ENCODE results near the gene MICU1.
"Not testable (repeated sequence)": the region's sequence is repeated elsewhere in the genome, so short reads cannot be mapped to it uniquely, and the experiment has no call there.

MICU1 gene

GRCh38 chr10:72499701-72500100 lies 126.2 kb downstream of the MICU1 start:
- DNase-seq: no peak

- no peak for DNase-seq
Measured at GRCh38 chr10:72490951-72491350, 134.9 kb downstream of the MICU1 start.

- no peak for DNase-seq
Measured at GRCh38 chr10:72487521-72487920, 138.4 kb downstream of the MICU1 start.

GRCh38 chr10:72487116-72487515 lies 138.8 kb downstream of the MICU1 start:
- no peak for DNase-seq

GRCh38 chr10:72485701-72486100 lies 140.2 kb downstream of the MICU1 start:
- no peak for DNase-seq

- no peak for DNase-seq
Measured at GRCh38 chr10:72484521-72484920, 141.4 kb downstream of the MICU1 start.

- DNase-seq: no peak
Measured at GRCh38 chr10:72483471-72483870, 142.4 kb downstream of the MICU1 start.

GRCh38 chr10:72480861-72481260 lies 145.0 kb downstream of the MICU1 start:
- no peak for DNase-seq

GRCh38 chr10:72477463-72477862 lies 148.4 kb downstream of the MICU1 start:
- no peak for DNase-seq

- DNase-seq: no peak
Measured at GRCh38 chr10:72472306-72472705, 153.6 kb downstream of the MICU1 start.

GRCh38 chr10:72470666-72471065 lies 155.2 kb downstream of the MICU1 start:
- DNase-seq: no peak

- DNase-seq: not testable (repeated sequence)
Measured at GRCh38 chr10:72467064-72467463, 158.8 kb downstream of the MICU1 start.

GRCh38 chr10:72466018-72466417 lies 159.9 kb downstream of the MICU1 start:
- DNase-seq: no peak

GRCh38 chr10:72464438-72464837 lies 161.4 kb downstream of the MICU1 start:
- no peak for DNase-seq

- DNase-seq: no peak
Measured at GRCh38 chr10:72462261-72462660, 163.6 kb downstream of the MICU1 start.

- peak; percentile 6 for DNase-seq
Measured at GRCh38 chr10:72461085-72461484, 164.8 kb downstream of the MICU1 start.

- no peak for DNase-seq
Measured at GRCh38 chr10:72460284-72460876, 165.5 kb downstream of the MICU1 start.

GRCh38 chr10:72459301-72459700 lies 166.6 kb downstream of the MICU1 start:
- DNase-seq: no peak

- DNase-seq: no peak
Measured at GRCh38 chr10:72455889-72456595, 169.8 kb downstream of the MICU1 start.

- DNase-seq: no peak
Measured at GRCh38 chr10:72449941-72450441, 175.9 kb downstream of the MICU1 start.

- no peak for DNase-seq
Measured at GRCh38 chr10:72445851-72446250, 180.0 kb downstream of the MICU1 start.

- DNase-seq: not testable (repeated sequence)
Measured at GRCh38 chr10:72442969-72443368, 182.9 kb downstream of the MICU1 start.

- DNase-seq: no peak
Measured at GRCh38 chr10:72435570-72435969, 190.3 kb downstream of the MICU1 start.

GRCh38 chr10:72430936-72431335 lies 194.9 kb downstream of the MICU1 start:
- DNase-seq: not testable (repeated sequence)

GRCh38 chr10:72429931-72430330 lies 195.9 kb downstream of the MICU1 start:
- no peak for DNase-seq

All from NCI-H1105 treated with DMSO at 0.1 percent for 48 hours (cell line).